Smooth muscle cell of the brain vasculature (primary cell): Measurements from ENCODE around the gene GRPEL1.

Experiments used
- DNase-seq: peaks from one replicate; pipeline ENCODE4 v3.0.0-alpha.2; 2012; ENCODE audit warnings: low read depth, low spot score

The GRPEL1 gene

DNA sequence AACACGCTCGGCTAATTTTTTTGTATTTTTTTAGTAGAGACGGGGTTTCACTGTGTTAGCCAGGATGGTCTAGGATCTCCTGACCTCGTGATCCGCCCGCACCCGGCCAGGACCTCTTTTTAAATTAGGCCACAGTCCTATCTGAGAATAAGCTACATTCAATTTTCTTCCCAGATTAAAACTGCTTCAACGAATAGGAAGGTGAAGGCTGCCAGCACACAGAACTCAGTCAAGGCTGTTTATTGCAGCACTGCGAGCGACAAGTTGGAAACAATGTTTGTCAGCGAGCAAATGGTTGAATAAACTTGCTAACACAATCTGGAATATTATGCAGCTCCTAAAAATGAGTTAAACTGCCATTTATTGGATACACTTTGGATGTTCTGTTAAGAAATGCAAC lies 1.9 kb downstream of the GRPEL1 start:
- no peak for DNase-seq

DNA sequence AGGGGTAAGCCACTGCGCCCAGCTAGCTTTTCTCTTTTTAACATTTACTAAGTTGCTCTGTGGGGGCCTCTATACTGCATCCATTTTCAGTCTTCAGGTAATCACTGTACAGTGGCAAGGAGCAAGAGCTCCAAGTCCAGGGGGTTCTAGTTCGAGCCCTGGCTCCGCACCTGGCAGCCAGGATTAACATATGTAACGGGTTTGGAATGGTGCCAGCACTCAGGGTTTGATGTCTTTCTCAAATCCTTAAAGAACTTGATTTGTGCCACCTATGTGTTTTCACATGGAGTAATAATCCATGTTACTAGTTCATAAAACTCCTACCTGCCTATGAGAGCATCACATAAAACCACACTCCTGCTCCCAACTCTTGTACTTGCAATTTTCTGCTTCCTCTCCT lies 4.5 kb downstream of the GRPEL1 start:
- no peak for DNase-seq

DNA sequence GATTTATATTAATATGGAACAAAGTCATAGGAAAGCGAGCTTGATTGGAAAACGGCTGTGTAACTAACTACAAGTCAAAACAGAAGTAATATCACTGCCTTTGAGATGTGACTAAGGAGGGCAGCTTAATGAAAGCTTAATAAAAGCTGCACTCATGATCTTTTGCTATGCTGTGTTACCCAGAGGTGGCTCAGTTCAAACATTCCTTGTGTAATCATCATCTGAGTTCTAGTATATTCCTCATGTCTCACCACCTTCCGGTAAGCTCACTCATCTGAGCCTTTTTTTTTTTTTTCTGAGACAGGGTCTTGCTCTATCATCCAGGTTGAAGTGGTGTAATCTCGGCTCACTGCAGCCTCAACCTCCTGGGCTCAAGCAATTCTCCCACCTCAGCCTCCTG lies 5.0 kb downstream of the GRPEL1 start:
- no peak for DNase-seq

DNA sequence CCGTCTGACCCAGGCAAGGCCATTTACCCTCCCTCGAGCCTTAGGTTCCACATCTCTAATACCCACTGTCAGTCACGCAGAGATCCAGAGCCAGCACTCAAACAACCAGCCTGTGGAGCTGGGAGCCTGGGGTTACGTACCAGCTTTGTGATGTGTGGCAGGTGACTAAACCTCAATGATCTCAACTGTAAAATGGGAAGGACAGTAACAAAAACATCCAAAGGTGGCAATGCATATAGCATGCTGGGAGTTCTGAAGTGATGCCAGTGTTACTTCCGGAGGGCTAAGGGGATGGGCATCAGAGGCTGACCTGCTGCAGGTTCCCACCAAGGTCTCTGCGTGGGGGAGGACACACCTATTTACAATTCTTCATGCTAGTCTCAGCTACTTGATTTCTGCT lies 6.0 kb downstream of the GRPEL1 start:
- DNase-seq = no peak

DNA sequence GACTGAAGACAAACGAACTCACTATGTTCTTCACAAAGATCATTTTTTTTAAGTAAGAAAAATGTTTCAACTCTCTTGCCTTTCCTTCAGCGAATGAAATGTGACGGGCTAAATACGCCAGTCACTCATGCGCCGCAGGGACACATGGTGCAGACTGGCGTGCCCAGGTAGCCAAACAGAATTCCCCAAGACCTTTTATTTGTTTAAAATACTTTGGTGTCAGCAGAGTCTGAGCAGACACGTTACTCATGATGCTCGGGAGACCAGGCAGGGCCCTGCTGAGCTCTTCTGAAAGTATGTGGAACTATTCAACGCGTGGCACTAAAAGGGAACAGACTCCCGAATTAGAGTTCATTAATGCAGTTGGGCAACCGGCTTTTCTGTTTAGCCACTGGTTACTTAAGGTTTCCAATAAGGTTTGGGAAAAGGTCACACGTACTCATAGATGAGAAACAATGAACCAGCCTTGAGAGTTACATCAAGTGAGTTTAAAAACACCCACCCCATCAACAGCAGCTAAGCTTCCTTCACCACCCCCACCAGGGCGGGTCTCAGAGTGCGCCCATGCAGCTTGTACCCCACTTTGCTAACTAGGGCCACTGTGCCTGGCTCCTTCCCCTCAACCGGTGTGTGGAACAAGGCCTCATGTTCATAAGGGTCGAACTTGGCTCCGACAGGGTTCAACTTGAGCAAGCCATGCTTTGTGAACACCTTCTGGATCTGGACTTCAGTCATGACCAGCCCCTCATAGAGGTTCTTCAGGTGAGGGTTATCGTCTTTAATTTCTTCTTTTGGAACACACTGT lies 7.3 kb downstream of the GRPEL1 start:
- no peak for DNase-seq

DNA sequence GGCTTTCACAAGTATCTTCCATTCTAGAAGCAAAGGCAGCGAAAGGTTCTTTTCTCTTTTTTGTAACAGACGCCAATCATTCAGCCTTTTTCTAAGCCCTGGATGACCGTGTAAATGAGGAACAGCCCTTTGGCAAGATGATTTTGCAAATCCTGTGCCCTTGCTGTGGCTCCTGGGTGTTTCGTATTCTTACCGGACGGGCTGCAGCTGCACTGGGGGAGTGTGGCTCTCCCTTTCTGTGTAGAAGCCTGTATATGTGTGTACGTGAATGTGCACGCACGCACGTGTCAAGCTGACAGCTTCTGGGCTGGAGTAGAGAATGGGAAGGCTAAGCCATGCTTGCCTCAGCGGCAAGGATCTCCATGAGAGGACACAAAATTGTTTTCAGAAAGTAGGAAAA lies 8.2 kb downstream of the GRPEL1 start:
- no peak for DNase-seq

DNA sequence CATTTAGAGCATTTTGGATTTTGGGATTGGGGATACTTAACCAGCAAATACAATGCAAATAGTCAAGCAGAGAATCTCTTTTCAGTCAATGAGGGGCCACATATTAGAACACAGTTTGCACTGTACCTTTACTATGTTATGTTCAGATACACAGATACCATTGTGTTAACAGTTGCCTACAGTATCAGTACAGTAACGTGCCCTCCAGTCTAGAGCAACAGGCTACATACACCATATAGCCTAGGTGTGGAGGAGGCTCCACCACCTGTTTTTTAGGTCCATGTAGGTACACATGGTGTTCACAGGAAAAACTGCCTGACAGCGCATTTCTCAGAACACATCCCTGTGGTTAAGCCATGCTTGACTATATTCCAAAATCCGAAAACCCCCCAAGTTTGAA lies 9.1 kb downstream of the GRPEL1 start:
- no peak for DNase-seq

DNA sequence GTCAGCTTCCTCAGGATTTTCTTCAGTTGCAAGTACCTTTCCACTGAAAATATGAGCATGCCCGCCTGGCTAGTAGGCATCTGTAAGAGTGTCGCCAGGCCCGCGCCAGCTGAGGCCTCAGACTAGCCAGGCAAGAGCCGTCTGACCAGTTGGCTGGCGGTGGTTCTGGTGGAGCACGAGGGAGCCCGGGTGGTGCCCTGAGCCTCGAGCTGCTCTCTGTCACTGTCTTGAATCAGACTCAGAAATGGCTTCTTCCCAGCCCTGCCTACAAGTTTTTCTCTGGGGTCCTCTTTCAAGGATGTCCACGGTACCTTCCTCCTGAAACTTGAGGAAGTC lies 11.9 kb downstream of the GRPEL1 start:
- DNase-seq = no peak

DNA sequence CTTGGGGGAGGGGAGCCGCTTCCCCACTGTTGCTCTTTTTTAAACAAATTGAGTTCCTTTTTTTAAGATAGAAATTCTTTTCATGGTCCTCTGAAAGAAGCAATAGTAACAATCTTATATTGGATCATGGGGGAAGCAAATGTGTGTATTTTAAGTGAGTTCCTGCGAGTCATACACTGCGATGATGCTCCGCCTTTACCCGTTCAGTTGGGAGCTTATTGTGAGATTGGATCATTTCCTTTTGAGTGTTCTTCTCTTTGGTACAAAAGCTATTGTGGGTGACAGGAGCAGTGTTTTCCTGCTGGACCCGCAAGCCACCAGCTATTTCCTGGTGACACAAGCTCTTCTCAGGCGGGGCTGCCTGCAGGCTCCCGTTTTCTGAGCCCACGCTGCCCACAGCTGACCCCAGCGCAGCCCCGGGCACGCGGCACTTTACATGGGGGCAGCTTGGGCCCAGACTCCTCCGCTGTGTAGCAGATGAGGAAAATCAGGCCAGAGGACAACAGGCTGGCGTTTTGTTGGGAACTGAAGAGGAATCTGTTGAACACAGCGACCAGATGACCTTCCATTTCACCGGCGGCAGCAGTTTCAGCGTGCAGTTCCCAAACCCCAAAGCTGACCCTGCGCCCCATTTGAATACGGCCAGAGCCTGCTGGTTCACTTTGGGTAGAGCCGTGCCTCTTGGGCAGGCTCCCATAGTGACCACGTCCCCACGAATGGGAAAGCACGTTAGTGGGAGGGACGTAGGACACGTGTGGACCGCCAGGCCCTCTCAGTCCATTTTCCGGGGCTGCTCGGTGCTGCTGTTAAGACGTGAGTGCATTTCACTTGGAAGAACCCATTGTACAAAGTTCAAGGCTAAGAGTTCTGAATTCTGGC lies 12.5 kb downstream of the GRPEL1 start:
- DNase-seq = no peak

DNA sequence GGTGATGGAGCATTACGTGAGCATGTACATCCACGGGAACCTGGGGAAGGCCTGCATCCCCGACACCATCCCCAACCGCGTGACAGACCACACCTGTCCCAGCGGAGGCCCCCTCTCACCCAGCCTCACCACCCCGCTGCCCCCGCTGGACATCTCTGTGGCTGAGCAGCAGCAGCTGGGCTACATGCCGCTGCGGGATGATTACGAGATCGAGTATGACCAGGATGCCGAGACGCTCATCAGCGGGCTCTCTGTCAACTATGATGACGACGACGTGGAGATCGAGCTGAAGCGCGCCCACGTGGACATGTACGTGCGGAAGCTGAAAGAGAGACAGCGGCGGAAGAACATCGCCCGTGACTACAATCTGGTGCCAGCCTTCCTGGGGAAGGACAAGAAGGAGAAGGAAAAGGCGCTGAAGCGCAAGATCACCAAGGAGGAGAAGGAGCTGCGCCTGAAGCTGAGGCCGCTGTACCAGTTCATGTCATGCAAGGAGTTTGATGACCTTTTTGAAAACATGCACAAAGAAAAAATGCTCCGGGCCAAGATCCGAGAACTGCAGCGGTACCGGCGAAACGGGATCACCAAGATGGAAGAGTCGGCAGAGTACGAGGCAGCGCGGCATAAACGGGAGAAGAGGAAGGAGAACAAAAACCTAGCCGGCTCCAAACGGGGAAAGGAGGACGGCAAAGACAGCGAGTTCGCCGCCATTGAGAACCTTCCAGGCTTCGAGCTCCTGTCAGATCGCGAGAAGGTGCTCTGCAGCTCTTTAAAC lies 13.6 kb downstream of the GRPEL1 start:
- DNase-seq = no peak

DNA sequence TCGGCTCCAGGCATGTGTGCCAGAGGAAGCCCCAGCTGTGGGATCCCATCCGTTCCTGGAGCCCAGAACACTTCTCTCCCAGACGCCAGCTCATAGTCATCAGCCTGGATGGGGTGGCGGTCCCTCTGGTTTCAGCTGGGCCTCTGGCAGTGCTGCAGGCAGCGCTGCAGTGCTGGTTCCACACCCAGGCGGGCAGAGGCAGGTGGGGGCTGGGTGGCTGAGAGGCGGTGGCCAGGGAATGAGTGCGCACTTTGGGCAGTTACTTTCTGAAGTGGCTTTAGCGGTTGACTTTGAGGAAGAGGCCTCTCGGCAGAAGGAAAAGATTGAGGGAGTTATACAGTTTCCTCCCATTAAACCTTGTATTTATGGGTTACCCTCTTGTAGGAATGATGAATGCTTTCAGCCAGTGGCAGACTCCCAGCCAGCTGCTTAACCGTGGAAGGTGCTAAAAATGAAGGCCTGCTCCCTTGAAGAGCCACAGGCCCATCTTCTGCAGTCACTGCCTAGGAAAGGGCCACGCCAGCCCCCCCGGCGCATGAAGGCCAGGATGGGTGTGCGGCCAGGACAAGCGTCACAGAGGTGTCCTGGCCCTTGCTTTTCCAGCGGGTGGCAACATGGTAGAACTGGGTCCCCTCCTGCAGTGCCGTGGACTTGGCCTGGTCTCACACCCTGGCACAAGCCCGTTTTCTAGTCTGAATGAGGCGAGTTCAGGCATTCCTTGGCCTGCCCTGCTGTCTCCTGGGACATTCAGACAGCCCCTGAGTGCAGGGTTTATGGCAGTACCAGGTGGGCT lies 14.7 kb downstream of the GRPEL1 start:
- DNase-seq = no peak

DNA sequence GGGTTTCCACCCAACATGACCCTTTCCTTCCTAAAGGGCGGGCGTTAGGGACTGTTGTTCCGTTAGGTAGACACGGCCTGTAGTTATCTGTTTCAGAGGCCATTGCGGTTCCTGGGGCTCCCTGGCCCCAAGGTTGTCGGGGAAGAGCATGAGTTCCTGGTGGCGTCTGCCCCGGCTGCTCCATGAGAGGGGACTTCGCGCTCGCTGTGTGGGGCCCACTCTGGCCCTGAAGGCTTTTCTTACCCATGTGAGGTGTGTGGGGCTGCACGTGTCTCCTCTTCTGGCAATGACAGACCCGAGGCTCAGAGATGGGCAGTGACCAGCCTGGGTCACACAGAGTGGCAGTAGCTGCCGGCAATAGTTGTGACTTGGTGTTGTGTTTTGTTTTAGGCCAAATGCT lies 15.6 kb downstream of the GRPEL1 start:
- DNase-seq = no peak

DNA sequence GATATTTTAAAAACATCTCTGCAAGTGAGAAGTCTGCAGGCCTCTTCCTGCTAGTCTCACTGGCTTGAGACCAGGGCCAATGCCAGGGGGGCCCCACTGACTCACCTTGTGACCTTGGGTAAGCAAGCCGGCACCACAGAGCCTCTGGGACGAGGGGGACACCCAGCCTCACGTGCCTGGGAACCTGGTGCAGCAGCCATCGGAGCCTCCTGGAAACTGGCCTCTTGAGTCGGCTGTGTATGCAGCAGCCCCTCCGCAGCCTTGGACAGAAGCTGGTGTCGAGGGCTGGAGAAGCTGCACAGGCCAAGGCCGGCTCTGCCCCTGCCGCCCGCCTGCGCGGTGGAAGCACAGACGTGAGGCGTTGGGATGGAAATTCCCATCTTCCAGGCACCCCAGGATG lies 16.0 kb downstream of the GRPEL1 start:
- DNase-seq = no peak

DNA sequence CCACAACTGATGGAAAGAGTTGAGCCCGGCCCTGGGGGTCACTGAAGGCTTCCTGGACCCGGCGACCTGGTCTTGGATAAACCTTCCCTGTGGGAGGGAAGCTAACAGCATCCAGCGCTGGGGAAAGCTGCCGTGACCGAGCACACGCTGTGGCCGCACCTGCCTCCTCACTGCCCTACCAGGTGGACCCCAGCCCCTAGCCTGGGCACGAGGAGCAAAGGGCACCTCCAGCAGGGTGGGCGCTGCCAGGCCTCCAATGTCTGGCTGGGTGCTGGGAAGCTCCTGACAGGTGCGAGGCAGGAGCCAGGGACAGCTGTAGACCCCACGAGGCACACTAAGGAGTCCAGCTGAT lies 16.7 kb downstream of the GRPEL1 start:
- no peak for DNase-seq

DNA sequence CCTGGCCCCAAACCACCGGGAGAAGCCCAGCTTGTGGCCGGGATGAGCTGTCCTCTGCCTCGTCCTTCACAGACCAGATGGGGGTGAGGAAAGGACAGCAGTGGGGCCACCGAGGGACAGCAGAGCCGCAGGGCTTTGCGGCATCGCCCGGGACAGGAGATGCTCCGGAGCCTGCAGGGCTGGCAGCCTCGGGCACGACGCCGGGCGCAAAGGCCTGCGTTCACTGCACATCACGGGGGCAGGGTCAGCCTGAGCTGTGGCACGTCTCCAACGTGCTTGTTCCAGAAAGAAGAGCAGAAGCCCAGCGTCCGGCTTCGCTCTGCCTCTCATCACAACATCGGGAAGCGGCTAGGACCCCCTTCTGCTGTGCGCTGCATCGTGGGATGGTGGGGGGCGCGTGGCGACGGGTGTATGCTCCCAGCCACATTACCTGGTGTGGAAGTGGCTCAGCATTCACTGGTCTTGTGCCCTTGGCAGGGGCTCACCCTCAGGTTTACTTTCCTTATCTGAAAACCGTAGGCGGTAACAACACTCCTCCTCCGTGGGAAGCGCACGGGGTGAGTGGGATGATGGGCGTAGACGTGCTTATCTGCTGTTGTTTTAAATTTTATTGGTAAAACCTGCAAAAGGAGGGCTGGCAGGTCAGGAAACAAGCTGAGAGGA lies 17.3 kb downstream of the GRPEL1 start:
- DNase-seq = no peak

DNA sequence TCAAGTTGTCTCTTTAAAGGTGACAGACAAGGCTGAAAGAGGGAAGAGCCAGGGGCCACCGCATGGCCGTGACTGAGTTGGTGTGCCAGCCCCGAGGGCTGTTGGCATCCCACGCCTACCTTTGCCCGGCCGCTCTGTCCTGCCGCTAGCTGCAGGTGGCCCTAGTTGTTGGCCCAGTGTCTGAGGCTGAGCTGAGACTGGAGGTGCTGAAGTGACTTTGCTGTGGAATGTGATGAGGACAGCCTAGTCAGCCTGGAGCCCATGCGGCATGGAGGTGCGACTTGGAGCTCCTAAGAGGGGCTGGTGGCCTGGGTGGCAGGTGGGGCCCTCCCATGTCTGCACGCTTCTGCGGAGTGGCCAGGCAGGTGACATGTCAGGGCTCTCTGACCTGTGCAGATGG lies 18.1 kb downstream of the GRPEL1 start:
- DNase-seq = no peak

DNA sequence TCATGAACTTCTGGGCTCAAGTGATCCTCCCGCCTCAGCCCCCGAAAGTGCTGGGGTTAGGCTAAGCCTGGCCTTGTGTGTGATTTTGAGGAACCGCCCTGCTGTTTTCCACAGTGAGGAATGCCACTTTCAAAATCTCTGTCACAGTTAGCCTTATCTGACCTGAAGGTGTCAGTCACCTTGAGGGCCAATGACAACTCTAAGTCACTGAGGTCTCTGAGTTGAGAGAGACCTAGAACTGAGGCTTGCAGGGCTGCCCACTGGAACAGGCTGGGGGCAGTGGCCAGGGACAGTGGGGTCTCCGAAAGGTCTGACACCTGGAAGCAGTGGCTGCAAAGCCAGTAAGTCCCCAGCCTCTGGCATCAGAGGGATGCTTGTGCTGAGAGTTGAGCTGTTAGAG lies 18.6 kb downstream of the GRPEL1 start:
- no peak for DNase-seq

DNA sequence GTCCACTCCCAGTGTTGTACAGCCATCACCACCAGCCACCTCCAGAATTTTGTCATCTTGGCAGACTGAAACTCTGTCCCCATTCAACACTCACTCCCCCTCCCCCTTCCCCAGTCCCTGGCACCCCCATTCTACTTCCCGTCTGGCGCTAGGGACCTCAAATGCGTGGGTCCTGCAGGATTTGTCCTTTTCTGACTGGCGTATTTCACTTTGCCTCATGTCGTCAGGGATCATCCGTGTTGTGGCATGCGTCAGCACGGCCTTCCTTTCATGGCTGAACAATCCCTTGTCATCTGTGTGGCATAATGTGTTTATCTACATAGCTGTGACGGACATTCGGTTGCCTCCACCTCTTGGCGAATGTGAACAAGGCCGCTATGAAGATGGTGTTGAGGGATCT lies 19.2 kb downstream of the GRPEL1 start:
- no peak for DNase-seq

DNA sequence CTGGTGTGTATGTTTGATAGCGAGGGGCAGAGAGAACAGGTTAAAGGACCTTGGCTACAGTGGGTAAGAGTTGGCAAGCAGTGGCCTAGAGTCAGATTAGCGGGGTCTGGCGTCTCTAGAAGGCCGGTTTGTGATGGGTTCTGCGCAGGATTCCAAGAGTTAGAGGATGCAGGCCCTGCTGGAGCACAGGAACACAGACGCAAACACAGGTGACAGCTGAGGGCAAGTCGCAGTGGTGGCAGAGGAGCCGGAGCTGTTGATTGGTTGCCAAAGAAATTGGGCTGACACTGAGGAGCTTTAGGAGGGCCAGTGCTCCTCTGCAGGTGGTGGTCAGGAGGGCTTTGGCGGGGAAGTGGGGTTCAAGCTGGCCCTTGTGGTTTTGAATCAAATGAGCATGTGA lies 20.9 kb downstream of the GRPEL1 start:
- DNase-seq = no peak

DNA sequence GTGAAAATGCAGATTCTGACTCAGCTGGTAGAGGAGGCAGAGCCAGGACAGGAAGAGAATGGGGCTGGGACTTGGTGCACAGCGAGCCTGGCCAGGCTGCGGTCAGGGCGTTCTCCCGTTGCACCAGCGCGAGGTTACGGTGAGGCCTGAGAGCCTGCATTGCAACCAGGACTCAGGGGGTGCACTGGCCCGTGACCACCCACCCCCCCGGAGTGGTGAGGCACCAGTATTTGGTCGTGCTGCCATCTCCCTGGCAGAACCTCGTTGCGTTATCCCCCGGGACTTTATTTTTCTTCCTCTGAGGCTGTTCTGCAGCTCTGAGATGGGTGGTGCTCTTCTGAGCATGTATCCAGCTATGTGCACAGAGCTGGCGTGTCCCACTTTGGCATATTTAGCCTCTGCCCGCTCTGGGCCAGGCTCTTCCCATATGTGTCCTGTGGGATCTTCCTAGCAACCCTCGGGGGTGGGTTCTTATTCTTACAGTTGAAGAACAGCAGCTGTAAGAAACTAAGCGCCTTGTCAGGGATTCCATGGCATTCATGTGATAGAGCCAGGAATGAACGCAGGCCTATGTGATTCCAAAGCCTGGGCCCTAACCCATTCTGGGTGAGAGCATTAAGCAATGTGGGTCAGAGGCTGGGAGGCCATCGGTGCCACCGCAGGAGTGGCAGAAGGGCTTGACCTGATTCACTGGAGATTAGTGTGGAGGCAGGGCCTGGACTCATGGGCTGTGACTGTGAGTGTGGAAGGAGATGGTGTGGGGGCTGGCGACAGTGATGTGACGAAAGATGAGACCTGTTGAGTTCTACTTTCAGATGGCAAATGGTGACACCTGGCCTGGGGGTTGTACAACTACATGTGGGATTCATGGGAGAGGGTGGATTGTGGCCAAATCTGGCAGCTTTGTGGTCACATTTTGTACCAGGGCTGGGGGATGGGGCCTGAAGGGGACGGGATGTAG lies 21.6 kb downstream of the GRPEL1 start:
- DNase-seq = no peak
